Activated CD8-positive, alpha-beta memory T cell treated with anti-CD3 and anti-CD28 coated beads for 1 hour (primary cell): Measurements from ENCODE around the gene ESRRA.

Experiments
- DNase-seq, 2 donors: peaks; one replicate each; pipeline ENCODE4 v3.0.0-alpha.2; 2020; ENCODE audit warnings: low read depth in 1 of 2; ENCODE audit errors: extremely low read depth in 1 of 2

The ESRRA gene

DNA sequence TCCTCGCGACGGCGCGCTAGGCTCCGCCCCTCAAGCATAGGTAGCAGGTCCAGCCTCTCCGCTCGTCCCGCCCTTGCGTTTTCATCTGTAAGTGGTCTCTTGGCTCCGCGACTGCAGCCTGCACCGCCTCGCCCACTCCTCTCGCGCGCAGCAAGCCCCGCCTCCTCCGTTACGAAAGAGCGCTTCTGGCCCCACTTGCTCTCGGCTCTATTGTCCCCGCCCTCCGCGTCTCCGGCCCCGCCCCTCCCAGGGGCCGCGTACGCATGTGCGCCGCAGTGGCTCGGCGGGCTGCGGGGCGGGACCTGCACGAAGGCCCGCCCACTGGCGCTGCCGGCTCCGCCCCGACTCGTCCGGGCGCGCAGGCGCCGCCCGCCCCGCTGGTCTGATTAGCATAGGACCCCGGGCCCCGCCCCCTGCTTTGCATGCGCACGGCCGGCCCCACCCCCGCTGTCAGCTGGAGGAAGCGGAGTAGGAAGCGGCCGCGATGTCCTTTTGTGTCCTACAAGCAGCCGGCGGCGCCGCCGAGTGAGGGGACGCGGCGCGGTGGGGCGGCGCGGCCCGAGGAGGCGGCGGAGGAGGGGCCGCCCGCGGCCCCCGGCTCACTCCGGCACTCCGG is at the start of gene ESRRA:
Gene ESRRA, plus strand, starts transcription at position 450 of the 616 bp plus-strand sequence. CDS start 1,656 bp downstream, outside the sequence.
- DNase-seq, result peak; percentile 98 to 100

DNA sequence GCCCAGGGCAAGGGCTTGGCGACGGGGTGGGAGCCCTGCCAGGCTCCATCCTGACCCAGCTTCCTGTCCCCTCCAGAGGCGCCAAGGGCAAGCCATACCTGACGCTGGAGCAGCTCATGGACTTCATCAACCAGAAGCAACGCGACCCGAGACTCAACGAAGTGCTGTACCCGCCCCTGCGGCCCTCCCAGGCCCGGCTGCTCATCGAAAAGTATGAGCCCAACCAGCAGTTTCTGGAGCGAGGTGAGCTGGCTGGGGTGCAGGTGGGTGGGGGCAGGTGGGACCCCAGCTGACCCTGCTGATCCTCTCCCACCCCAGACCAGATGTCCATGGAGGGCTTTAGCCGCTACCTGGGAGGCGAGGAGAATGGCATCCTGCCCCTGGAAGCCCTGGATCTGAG is 49.0 kb upstream of the ESRRA start:
- no peak for DNase-seq

GRCh38 chr11:64258356-64258755 is 47.0 kb upstream of the ESRRA start:
- DNase-seq, result no peak

DNA sequence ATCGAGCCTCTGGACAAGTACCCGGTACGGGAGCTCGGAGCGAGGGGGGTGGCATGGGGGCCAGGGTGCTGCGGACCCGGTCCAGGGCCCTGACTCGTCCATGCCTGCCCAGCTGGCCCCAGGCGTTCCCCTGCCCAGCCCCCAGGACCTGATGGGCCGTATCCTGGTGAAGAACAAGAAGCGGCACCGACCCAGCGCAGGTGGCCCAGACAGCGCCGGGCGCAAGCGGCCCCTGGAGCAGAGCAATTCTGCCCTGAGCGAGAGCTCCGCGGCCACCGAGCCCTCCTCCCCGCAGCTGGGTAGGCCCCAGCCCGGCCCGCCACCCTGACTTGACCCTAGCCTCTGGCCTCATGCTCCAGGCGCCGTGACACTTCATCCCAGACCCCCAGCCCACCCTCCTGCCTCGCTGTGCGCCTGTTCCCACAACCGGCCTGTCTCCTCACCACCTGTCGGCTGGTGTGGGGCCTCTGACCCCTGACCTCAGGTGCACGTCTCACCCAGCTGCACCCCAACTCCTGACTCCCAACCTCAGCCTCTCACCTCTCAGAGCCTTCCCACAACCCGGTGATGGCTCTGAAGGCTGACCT is 46.3 kb upstream of the ESRRA start:
- no peak for DNase-seq

- no peak for DNase-seq
Observed at GRCh38 chr11:64259533-64260067, 45.7 kb upstream of the ESRRA start.

DNA sequence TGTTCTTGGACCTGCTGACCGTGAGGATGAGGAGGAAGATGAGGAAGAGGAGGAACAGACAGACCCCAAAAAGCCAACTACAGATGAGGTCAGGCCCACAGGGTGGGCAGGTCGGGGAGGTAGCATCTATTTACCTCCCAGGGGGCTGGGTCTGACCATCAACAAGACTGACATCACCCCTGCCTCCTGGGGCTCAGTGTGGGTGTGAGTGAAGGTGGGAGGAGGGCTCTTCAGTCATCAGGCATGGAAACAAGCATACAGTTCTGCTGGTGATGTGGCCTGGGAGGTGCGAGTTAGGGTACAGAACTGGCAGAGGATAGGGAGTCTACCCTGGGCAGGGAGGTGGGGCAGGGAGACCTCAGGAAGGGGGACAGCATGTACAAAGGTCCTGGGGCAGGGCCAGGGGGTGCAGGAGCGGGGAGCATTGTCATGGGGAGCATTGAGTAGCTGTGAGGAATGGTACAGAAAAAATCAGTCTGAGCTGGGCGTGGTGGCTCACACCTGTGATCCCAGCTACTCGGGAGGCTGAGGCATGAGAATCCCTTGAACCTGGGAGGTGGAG is 45.1 kb upstream of the ESRRA start:
- DNase-seq, result no peak

GRCh38 chr11:64261556-64262080 is 43.7 kb upstream of the ESRRA start:
- DNase-seq, result no peak

GRCh38 chr11:64262271-64263002 is 42.9 kb upstream of the ESRRA start:
- DNase-seq, result no peak

GRCh38 chr11:64263021-64263946 is 42.0 kb upstream of the ESRRA start:
- DNase-seq, result no peak

DNA sequence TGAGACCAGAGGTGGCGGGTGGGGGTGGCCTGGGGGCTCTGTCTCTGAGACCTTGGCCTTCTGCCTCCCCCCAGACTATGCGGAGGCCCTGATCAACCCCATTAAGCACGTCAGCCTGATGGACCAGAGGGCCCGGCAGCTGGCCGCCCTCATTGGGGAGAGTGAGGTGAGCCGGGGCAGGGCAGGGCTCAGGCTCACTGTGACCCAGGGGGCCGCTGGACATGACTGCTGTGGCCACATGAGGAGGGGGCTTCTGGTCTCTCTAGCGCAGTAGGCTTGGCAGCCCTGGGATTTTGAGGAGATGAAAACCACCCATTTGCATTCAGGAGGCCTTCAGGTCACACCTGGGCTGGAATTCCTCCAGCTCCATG is 41.4 kb upstream of the ESRRA start:
- no peak for DNase-seq

- DNase-seq, result no peak
Observed at GRCh38 chr11:64264371-64264852, 40.9 kb upstream of the ESRRA start.

DNA sequence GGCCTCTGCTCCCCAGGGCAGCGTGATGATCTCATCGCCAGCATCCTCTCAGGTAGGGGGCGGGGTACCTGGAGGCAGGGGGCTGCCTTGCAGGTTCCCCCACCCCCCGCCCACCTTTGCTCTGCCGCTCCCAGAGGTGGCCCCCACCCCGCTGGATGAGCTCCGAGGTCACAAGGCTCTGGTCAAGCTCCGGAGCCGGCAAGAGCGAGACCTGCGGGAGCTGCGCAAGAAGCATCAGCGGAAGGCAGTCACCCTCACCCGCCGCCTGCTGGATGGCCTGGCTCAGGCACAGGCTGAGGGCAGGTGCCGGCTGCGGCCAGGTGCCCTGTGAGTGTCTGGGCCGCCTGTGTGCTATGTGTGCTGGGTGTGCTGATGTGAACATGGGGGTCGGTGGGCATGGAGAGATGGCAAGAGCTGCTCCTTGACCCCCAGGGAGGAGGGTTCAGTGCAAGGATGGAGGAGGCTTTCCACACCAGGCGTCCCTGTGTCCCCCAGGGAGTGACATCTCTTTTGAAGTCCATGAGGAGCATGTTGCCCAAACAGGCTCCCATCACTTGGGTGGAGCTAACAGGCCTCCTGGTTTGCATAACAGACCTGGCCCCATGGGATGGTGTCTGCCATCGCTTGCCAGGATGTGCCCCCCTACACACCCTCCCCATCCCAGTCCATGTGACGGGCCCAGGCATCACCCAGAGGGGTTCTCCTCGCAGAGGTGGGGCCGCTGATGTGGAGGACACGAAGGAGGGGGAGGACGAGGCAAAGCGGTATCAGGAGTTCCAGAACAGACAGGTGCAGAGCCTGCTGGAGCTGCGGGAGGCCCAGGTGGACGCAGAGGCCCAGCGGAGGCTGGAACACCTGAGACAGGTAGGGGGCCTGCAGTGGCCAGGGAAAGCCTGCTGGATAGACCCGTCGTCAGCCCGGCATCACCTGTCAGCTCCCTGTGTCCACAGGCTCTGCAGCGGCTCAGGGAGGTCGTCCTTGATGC is 39.9 kb upstream of the ESRRA start:
- no peak for DNase-seq

DNA sequence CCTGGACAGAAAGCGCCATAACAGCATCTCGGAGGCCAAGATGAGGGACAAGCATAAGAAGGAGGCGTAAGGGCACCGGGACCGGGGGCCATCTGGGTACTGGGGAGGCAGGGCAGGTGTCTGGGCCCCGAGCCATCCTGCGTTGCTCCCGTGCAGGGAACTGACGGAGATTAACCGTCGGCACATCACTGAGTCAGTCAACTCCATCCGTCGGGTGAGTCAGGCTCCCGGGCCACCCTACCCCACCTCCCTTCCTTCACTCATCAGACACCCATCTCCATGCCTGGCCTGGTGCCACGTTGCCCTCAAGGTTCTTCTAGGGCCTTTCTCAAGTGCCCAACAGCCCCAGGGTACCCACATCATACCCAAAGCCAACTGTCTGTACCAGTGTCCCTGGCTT is 39.0 kb upstream of the ESRRA start:
- DNase-seq, result no peak

- no peak for DNase-seq
Observed at GRCh38 chr11:64267207-64267945, 37.9 kb upstream of the ESRRA start.

DNA sequence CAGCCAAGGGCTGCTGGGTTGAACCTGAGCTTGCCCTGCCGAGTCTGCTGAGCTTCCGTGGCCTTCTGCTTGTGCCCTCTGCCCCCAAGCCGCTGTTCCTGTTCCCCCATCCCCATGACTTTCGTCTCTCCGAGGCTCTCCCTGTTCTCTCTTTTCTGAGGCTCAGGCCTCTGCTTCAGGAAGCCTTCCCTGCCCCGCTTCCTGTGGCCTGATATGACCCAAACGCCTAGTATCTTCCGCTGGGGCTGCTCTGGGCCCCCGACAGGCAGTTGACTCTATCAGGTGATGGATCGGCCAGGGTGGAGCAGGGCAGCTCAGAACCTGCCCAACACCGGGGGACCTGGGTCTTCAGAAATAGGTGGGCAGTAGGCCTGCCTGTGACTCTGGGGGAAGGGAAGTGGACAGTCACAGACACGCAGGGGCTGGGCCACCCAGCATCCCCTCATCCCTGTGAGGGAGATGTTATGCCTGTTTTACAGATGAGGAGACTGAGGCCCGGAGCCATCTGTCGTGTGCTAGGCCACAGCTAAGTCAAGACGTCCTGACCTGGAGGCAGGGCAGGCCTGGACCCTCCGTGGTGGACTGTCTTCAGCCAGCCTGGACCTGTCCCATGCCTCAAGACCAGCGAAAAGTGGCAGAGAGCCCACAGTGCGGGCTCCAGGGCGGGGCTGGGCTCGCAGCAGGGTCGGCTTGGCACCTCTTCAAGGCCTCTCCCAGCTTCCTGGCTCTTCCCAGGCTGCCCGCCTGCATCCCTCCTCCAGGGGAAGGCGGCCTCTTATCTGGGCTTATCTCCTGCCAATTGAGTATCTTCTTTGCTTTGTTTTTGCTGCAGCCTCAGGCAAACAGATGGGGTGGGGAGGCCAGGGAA is 37.1 kb upstream of the ESRRA start:
- DNase-seq, result no peak

- DNase-seq, result no peak
Observed at GRCh38 chr11:64268893-64269539, 36.3 kb upstream of the ESRRA start.
